CD1c-positive myeloid dendritic cell (primary cell): ENCODE measurements around the gene OR2L3.
"Not testable (repeated sequence)": the region's sequence is repeated elsewhere in the genome, so short reads cannot be mapped to it uniquely, and the experiment has no call there.

Source experiments
- DNase-seq: peaks from one replicate; pipeline ENCODE4 v3.0.0-alpha.2; 2016; ENCODE audit errors: extremely low spot score

Gene OR2L3, protein sequence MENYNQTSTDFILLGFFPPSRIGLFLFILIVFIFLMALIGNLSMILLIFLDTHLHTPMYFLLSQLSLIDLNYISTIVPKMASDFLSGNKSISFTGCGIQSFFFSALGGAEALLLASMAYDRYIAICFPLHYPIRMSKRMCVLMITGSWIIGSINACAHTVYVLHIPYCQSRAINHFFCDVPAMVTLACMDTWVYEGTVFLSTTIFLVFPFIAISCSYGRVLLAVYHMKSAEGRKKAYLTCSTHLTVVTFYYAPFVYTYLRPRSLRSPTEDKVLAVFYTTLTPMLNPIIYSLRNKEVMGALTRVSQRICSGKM

DNA sequence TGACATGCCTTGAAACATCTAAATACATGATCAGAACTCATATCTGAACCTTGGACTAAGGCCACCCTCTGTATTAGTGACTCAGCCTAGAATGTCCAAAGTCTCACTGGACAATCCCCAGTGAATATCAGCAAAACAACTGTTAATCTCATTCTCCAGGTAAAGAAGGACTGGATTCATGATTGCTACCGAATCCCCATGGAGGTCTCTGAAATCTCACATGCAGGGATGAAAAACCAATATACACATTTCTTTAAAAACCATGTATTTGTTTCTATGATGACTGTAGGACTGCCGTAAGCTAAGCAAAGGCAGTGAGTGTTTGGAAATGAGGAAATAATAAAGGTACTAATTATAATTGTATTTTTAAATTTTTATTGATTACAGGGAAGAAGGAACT, at the start of gene OR2L3:
TSS of gene OR2L3 (plus strand) at position 301 of the 400 bp plus-strand sequence. CDS start 13,846 bp downstream, outside the sequence.
- DNase-seq = no peak

DNA sequence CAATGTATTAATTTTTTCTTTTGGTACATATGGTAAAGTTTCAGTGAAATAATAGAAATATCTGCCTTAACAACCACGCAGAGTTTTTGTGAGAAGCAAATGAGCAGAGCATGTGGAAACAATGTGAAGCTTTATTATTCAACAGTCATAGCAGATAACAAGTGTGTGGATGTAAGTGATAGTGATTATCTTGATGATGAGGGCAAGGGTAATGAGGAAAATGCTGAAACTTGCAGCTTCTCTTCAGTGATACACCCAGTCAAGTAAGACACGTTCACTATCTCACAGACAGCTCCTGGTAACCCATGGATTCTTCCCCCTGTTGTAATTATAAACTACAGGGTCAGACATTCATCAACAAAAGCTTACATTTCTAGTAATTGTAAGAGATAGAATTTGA, 47.8 kb upstream of the OR2L3 start:
- no peak for DNase-seq

DNA sequence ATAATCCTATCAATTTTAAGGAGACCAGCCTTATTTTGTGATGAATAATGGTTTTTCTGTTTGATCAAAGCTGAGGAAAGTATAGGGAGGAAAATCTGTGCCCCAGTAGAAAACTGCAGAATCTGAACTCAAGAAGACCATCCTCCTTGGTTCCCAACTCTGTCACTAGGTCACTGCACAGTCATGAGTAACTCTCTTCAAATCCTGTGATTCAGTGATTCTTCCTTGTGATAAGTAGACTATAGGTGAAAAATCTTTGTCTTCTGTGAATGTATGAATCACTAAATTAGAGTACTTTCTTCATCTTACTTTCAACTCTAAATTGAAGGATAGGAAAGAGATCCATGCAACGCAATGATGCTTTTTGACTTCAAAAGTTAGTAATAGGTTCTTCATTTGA, 46.5 kb upstream of the OR2L3 start:
- no peak for DNase-seq

DNA sequence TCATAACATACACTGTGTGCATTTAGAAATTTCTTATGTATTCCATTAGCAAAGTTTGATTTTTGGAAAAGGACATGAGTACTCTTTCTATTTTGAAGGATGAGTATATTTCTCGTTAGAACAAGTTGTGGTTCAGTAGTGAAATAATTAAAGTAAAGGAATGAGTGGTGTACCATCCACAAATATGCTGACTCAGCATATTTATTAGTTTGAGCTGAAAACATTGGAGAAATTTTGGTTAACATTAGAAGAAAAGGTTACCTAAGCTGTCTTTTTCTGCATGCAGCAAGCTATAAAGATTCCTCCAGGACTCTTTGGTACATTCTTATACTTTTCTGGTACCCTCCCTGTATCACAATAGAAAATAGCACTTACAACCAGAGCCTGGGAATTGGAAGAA, 38.9 kb upstream of the OR2L3 start:
- no peak for DNase-seq

DNA sequence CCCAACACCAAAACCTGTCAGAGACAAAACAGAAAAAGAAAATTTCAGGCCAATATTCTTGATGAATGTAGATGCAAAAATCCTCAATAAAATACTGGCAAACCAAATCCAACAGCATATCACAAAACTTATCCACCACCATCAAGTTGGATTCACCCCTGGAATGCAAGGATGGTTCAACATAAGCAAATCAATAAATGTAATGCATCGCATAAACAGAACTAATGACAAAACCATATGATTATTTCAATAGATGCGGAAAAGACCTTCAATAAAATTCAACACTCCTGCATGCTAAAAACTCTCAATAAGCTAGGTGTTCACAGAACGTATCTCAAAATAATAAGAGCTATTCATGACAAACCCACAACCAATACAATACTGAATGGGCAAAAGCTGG, 37.0 kb upstream of the OR2L3 start:
- no peak for DNase-seq

DNA sequence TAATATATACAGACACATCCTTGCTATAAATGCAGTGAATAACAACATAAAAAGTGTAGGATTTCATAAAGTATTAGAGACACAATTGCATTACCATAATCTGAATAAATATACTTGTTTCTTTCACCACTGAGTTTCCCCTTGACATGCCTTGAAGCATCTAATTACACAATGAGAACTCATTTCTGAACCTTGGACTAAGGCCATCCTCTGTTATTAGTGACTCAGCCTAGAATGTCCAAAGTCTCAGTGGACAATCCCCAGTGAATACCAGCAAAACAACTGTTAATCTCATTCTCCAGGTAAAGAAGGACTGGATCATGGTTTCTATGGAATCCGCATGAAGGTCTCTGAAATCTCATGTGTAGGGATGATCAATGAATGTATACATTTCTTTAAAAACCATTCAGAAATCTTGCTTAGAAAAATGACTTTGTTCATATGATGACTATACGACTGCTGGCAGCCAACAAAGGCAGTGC, 33.4 kb upstream of the OR2L3 start, which contains the start of gene OR2L5:
TSS of gene OR2L5 (plus strand) at position 432 of the 482 bp plus-strand sequence. CDS start 8,288 bp downstream, outside the sequence.
- no peak for DNase-seq

DNA sequence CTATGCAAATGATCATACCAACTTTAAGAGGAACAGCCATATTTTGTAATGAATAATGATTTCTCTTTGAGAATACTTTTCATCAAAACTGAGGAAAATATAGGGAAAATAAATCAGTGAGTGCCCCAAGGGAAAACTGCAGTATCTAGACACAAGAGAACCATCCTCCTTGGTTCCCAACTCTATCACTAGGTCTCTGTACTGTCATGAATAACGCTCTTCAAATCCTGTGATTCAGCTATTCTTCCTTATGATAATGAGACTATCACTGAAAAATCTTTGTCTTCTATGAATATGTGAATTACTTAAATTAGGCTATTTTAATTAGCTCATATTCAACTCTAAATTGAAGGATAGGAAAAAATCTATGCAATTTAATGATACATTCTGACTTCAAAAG, 30.8 kb upstream of the OR2L3 start:
- DNase-seq = no peak

DNA sequence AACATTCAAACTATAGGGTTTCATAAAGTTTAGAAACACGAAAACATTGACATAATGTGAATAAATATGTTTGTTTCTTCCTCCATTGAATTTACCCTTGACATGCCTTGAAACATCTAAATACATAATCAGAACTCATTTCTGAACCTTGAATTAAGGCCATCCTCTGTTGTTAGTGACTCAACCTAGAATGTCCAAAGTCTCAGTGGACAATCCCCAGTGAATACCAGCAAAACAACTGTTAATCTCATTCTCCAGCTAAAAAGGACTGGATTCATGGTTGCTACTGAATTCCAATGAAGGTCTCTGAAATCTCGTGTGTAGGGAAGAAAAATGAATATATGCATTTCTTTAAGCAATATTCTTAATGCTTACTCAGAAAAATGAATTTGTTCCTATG, 16.9 kb upstream of the OR2L3 start, which contains the start of gene OR2L2:
TSS of gene OR2L2 (plus strand) at position 301 of the 400 bp plus-strand sequence. CDS start 8,198 bp downstream, outside the sequence.
- DNase-seq = no peak

DNA sequence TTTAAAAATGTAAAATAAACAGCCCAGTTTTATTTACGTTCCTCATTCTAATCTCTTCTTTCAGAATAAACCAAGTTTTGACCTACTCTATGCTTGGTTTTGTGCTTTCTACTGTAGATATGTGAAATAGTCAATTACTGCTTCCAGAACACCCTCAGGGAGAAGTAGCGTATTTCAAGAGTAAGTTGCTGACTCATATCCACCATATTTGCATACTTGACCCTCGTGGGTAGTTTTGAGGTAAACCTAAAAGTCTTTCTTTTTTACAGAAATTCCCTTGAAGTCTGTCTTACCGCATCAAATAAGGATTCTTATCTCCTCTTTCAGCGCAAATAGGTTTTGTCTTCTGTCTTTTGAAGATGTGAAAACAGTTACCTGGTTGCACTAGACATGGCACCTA, 1.4 kb upstream of the OR2L3 start:
- DNase-seq = no peak

DNA sequence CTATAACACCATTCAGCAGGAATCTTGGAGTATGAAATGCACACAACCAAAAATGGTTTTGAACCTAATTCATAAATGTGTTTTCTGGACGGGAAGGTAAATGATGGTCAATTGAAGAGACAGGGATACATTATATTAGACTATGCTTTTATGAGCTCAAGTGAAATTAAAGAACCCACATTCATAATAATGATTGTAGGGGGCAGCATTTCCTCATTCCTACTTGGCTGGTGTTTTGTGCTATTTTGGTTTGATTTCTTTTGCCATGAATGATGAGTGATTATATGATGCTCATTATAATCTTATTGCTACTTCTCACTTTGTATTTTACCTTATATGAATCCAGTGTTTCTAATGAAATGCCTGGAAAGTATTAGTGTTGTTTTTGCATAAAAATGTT, 372 bp downstream of the OR2L3 start:
- DNase-seq = no peak

DNA sequence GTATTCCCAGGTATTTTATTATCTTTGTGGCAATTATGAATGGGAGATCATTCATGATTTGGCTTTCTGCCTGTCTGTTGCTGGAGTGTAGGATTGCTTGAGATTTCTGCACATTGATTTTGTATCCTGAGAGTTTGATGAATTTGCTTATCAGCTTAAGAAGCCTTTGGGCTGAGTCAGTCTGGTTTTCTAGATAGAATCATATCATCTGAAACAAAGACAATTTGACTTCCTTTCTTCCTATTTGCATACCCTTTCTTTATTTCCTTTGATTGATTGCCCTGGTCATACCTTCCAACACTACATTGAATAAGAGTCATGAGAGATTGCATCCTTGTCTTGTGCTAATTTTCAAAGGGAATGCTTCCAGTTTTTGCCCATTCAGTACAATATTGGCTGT, 8.0 kb downstream of the OR2L3 start:
- no peak for DNase-seq

DNA sequence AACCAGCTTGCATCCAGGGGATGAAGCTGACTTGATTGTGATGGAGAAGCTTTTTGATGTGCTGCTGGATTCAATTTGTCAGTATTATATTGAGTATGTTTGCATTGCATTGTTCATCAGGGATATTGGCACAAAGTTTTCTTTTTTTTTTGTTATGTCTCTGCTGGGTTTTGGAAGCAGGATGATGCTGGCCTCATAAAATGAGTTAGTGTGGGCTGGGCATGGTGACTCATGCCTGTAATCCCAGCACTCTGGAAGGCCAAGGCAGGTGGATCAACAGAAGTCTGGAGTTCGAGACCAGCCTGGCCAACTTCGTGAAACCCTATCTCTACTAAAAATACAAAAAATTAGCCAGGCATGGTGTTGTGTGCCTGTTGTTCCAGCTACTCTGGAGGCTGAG, 8.6 kb downstream of the OR2L3 start:
- DNase-seq = no peak

DNA sequence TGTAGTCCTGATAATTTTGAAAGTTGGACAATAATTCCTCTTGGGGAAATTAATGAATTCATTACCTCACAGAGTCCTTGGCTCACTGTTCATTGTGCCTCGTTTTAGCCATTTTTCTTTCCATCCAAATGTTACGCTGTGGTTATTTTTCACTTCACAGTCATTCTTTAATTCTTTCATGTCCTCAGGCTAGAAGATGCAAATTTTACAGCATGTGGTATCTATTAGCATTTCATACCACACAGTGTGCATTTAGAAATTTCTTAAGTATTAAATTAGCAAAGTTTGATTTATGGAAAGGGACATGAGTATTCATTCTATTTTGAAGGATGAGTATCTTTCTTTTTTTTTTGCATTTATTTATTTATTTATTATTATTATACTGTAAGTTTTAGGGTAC, 18.4 kb downstream of the OR2L3 start:
- DNase-seq = no peak

DNA sequence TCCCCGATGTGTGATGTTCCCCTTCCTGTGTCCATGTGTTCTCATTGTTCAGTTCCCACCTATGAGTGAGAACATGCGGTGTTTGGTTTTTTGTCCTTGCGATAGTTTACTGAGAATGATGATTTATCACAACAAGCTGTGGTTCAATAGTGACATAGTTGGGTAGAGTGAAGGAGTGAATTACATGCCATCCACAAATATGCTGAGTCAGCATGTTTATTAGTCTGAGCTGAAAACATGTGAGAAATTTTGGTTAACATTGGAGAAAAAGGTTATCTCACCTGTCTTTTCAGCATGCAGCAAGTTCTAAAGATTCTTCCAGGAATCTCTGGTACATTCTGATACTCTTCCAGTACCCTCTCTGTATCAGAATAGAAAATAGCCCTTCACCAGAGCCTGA, 19.0 kb downstream of the OR2L3 start:
- no peak for DNase-seq

DNA sequence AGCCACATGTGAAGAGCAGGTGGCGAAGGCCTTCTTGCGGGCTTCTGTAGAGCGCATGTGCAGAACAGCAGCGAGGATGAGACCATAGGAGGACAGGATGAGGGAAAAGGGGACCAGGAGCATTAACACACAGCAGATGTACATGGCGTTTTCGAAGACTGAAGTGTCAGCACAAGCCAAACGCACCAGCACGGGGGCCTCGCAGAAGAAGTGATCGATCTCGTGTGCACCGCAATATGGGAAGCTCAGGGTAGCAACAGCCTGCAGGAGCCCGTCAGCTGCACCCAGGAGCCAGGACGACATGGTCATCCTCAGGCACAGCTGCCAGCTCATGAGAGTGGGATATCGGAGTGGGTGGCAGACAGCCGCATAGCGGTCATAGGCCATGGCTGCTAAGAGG, 37.2 kb downstream of the OR2L3 start:
- not testable (repeated sequence) for DNase-seq

DNA sequence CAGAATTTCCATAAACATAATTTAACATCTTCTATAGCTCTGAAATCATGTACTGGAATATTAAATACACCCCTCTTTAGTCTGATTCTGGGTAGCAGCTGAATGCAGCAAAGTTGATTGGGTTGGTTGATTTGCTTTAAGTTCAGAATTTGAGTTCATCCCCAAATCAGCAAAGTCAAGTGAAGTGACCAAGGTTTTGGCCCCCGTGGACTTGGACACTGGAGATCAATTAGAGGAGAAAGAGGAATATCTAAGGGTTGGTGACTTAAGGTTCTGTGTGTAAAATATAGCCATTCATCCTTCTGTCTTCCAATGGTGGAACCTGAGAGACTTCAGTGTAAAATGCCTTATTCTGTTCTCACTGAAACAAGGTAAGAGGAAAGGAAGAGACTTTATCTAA, 48.2 kb downstream of the OR2L3 start, which contains the start of gene OR2L13:
TSS of gene OR2L13 (plus strand) at position 301 of the 400 bp plus-strand sequence. CDS start 4,192 bp downstream, outside the sequence.
- DNase-seq = no peak

DNA sequence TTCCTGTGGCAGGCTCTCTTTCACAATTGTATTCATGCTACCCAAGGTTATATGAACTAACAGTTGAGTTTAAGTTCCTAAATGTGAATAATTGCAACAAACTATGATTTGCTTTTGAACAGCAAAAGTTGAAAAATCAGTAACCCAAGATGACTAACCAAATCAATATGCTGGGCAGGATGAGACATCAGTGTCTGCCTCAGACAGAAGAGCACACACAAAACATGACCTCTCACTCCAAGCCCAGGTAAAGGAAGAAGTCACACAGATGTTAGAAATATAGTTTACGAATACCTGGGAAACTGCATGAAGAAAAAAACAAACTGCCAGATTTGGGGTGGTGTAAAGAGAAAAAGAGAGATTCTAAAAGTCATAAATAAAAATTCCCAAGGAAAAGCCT, 51.9 kb downstream of the OR2L3 start:
- DNase-seq = no peak

DNA sequence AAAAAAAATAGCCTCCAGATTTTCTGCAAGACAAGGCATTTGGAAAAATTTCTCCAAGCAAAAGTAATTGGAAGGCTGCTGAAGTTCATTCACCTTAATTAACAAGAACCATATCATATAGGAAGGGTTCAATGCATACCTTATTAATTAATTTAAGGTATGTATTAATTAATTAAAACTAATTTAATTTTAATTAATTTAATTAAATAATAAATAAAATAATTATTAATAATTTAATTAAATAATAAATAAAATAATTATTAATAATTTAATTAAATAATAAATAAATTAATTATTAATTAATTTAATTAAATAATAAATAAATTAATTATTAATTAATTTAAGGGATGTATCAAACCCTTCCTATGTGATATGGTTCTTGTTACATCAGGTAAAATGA, 56.2 kb downstream of the OR2L3 start:
- no peak for DNase-seq

DNA sequence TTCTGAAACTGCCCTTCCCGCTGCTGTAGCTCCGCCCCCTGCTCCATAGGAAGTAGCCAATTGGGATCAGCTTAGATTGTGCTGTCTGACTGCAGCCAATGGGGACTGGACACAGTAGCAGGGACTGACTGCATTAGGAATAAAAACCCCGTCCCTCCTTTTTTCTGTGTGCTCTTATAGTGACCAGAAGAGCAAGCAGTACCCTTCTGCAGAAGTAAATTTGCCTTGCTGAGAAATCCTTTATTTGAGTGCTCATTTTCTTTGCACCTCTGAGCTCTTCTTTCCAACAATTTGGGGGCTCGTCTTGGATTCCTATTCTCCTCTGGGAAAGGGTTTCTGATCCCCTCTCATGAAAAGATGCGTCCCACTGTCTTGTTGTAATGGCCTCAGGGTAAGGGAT, 64.5 kb downstream of the OR2L3 start:
- no peak for DNase-seq
